Fibroblast of mammary gland (primary cell): ENCODE results near the gene UTS2B.

Source experiments
- DNase-seq: peaks from one replicate; pipeline ENCODE4 v3.0.0-alpha.2; 2010; ENCODE audit warnings: low read depth
- H3K4me3 ChIP-seq: 2 replicates; pipeline ENCODE4 v1.5.1; 2011; ENCODE audit warnings: low read depth, mild to moderate bottlenecking, low read length, moderate library complexity; ENCODE audit not compliant: control insufficient read depth
- TF ChIP-seq, protein P1 (sequence below): conservative IDR thresholded peaks from 2 replicates; pipeline ENCODE4 v1.5.1; 2011; ENCODE audit warnings: low read depth, low read length, inconsistent platforms; ENCODE audit not compliant: control insufficient read depth, insufficient read depth

The UTS2B gene

DNA sequence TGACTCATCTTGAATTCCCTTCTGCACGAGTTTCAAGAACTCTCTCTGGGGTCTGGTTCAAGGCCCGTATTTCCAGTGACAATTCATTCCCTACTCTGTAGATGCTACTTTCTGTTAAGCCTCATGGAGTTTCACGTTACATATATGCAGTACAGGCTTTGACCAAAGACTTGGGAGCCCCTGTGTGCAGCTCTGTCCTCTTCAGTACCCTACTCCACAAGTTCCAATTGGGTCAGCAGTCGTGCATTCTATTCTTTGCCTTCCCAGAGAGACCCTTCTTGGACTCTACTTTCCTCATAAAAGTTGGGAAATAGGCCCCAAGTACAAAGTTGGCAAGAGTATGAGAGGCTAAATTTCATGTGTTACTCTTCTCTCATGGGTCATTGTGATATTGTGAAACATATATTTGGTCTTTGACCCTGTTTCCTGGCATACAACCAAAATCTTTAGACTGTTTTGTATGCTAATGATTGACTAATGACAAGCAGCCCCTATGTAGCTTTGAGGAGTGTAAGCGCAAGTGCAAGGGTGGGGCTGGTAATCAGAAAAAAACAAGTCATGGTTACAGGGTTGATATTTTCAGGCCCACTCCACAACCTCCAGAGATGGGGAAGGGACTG is 16.1 kb downstream of the UTS2B start:
- TF ChIP-seq, protein P1, sequence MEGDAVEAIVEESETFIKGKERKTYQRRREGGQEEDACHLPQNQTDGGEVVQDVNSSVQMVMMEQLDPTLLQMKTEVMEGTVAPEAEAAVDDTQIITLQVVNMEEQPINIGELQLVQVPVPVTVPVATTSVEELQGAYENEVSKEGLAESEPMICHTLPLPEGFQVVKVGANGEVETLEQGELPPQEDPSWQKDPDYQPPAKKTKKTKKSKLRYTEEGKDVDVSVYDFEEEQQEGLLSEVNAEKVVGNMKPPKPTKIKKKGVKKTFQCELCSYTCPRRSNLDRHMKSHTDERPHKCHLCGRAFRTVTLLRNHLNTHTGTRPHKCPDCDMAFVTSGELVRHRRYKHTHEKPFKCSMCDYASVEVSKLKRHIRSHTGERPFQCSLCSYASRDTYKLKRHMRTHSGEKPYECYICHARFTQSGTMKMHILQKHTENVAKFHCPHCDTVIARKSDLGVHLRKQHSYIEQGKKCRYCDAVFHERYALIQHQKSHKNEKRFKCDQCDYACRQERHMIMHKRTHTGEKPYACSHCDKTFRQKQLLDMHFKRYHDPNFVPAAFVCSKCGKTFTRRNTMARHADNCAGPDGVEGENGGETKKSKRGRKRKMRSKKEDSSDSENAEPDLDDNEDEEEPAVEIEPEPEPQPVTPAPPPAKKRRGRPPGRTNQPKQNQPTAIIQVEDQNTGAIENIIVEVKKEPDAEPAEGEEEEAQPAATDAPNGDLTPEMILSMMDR, result no peak
- H3K4me3 ChIP-seq, result no peak overlapping the region
- DNase-seq, result no peak

DNA sequence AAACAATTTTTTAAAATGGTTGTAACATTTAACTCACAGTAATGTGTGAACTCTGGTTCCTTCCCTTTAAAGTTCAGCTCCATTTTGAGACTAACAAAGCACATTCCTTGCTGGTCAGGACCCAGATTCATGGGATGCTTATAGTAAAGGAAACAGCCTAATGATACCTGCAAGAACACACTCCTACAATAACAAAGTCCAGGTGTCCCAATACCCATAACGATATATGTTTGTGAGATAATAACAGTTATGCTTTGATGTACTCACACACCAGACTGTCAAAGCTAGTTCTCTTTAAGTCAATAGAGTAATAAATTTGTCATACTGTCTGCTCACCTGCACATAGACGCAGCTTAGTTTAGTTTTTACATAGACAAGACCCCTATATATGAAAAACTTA is 17.0 kb downstream of the UTS2B start:
- H3K4me3 ChIP-seq, result no peak overlapping the region
- no peak for DNase-seq
- TF ChIP-seq, protein P1, result no peak

DNA sequence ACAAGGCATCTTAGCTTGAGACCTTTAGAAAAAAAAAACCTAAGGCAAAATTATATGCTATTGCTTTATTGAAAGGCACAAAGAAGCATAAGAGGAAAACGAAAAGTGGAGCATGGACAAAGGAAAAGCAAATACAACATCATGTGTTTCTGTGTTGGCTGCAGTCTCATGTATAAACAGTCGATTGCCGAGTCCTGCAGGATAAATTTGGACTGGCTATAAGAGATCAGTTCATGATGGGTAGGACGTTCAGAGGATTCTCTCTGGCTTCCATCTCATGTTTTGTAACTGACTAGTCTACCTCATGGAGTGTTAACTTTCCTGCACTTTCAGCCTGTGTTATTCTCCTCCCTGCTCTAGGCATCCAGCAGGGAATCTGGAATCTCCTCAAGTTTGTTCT is 23.0 kb downstream of the UTS2B start:
- DNase-seq, result no peak
- no peak overlapping the region for H3K4me3 ChIP-seq
- TF ChIP-seq, protein P1, result no peak

DNA sequence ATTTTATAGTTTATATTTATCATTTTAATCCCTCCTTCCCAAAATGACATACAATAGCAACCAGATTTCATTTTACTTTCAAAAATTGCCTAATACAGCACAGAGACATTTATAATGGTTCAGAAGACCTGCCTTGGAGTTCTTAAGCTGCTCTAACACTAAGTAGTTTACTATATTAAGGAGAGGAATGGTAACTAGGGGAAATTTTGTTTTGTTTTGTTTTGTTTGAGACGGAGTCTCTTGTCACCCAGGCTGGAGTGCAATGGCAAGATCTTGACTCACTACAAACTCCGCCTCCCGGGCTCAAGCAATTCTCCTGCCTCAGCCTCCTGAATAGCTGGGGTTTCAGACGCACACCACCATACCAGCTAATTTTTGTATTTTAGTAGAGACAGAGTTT is 23.9 kb downstream of the UTS2B start:
- DNase-seq, result no peak
- no peak overlapping the region for H3K4me3 ChIP-seq
- TF ChIP-seq, protein P1, result no peak

DNA sequence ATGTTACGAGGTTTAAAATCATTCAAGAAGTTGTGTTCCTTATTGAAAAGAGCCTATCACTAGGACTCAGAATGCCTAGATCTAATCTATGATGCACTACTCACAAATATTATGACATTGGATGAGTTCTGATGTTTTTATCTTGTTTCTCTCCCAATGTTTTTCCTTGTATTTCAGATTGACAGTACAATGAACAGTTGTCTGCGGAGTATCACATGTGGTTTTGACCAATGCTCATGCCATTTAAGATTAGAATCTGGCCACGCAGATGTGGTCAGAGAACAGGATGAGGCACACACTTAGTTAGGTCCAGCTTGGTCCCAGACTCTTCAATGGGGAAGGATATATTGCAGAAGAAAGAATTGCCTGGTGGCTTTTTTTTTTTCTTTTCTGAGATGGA is 26.7 kb downstream of the UTS2B start:
- no peak overlapping the region for H3K4me3 ChIP-seq
- DNase-seq, result no peak
- TF ChIP-seq, protein P1, result no peak

DNA sequence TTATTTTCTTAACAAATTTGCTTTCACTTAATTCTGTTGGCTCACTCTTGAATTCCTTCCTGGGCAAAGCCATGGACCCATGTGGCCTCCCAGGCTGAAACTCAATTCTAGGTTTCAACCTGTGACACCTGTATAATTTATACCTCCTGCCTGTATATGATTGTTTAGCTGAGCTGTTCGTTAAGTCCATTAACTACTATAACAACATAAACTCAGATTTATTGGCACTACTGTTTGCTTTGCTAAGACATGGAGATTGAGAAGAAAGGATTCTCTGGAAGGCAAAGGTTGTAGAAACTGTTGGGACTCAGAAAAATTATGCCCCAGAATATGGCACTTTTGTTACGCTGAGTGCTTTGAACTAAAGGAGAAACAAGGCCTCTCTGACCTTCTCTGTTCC is 27.9 kb downstream of the UTS2B start:
- TF ChIP-seq, protein P1, result no peak
- H3K4me3 ChIP-seq, result no peak overlapping the region
- DNase-seq, result no peak
